BJ (cell line): ENCODE data around the gene MRPL4. TPM values are rescaled to one million over a fixed set of nuclear protein-coding genes. Genes with fewer than 3 reads are reported as not detected.
A peak's percentile ranks its signal among the peaks of the same experiment; 100 is the strongest.

Experiments
- CTCF ChIA-PET: fragments of 350-600 bp; formaldehyde crosslinking; extraction: SDS; loops from one replicate; lab custom pipeline; 2021; ENCODE audit warnings: antibody characterized with exemption, inconsistent platforms; lab: Yijun Ruan, JAX
- POLR2A ChIA-PET: fragments of 300-600 bp; sonication (Branson Sonifier 250); formaldehyde crosslinking; extraction: SDS; loops from one replicate; lab custom pipeline; 2021; ENCODE audit warnings: antibody characterized with exemption; lab: Charles Lee
- DNase-seq: peaks from one replicate; pipeline ENCODE4 v3.0.0-alpha.2; 2011; ENCODE audit warnings: low read depth
- H3K27me3 ChIP-seq: 2 replicates; pipeline ENCODE4 v1.6.0; 2011; ENCODE audit warnings: low read length; ENCODE audit not compliant: control insufficient read depth, insufficient read depth
- H3K36me3 ChIP-seq: 2 replicates; pipeline ENCODE4 v1.5.1; 2011; ENCODE audit warnings: low read length; ENCODE audit not compliant: control insufficient read depth, insufficient read depth
- H3K4me3 ChIP-seq: 2 replicates; pipeline ENCODE4 v1.5.1; 2011; ENCODE audit warnings: low read depth, mild to moderate bottlenecking, control low read depth, low read length
- CTCF ChIP-seq: IDR thresholded peaks from 2 replicates; pipeline ENCODE4 v1.5.1; 2011; ENCODE audit warnings: low read depth, mild to moderate bottlenecking, control low read depth, inconsistent platforms, low read length, moderate library complexity; ENCODE audit not compliant: insufficient read depth
- polyA plus RNA-seq: library from polyadenylated mRNA; depleted of rRNA; stranded (reverse); fragments of >200 nt; gene quantifications from 2 replicates; pipeline ENCODE4 v1.2.3, GENCODE V29; 2011

MRPL4 gene
- polyA plus RNA-seq, 1 experiment: 58.7 TPM

GRCh38 chr19:10293637-10294367 is 41.8 kb downstream of the MRPL4 start:
- ChIA-PET POLR2A (no interaction called here), CTCF (no interaction called here)
- H3K27me3 ChIP-seq: peaks cover 8% of the 10 kb centered on the region
- no peak for TF ChIP-seq CTCF
- no peak for DNase-seq
- peaks cover 1% of the 10 kb centered on the region for H3K36me3 ChIP-seq
- H3K4me3 ChIP-seq: no peak overlapping the region

GRCh38 chr19:10294368-10294697 is 42.3 kb downstream of the MRPL4 start:
- peaks cover 8% of the 10 kb centered on the region for H3K27me3 ChIP-seq
- ChIA-PET CTCF (no interaction called here), POLR2A (no interaction called here)
- no peak overlapping the region for H3K4me3 ChIP-seq
- TF ChIP-seq CTCF: no peak
- peaks cover 1% of the 10 kb centered on the region for H3K36me3 ChIP-seq
- no peak for DNase-seq

GRCh38 chr19:10295305-10295846 is 43.4 kb downstream of the MRPL4 start:
- ChIA-PET POLR2A (no interaction called here), CTCF (no interaction called here)
- Histone ChIP-seq H3K27me3 (peaks cover 8% of the 10 kb centered on the region), H3K4me3 (0 out of 2 replicates have a peak overlapping the region, but pooled peaks have one; percentile 3), H3K36me3 (peaks cover 1% of the 10 kb centered on the region)
- DNase-seq: no peak
- TF ChIP-seq CTCF: peak; percentile 29; the same call in 1 of the 2 replicates

- POLR2A ChIA-PET: no interaction called here
- CTCF ChIA-PET: interaction anchor here (0.9 kb wide), 1 partner anchor 93 kb away, joined by 3 read pairs; no protein-coding TSS in a partner anchor
- 0 out of 2 replicates have a peak overlapping the region, but pooled peaks have one; percentile 3 for H3K4me3 ChIP-seq
Measured at GRCh38 chr19:10295847-10296591, 44.0 kb downstream of the MRPL4 start.

More at GRCh38 chr19:10295847-10296591, 44.0 kb downstream of the MRPL4 start:
- DNase-seq: no peak
- no peak for TF ChIP-seq CTCF
- peaks cover 8% of the 10 kb centered on the region for H3K27me3 ChIP-seq
- peaks cover 1% of the 10 kb centered on the region for H3K36me3 ChIP-seq
